ENCODE results near the gene TEDC1.
A peak's percentile ranks its signal among the peaks of the same experiment; 100 is the strongest.

The TEDC1 gene

GRCh38 chr14:105490572-105491365, at the start of gene TEDC1:
TEDC1 (plus strand) TSS chr14:105491246; CDS start chr14:105491376, 130 bp downstream.
- DNase-seq (ENCODE audit: low read depth) = peak; percentile 100

- no peak for DNase-seq (ENCODE audit: low read depth)
Measured at GRCh38 chr14:105442125-105442524, 48.9 kb upstream of the TEDC1 start.

- no peak for DNase-seq (ENCODE audit: low read depth)
Measured at GRCh38 chr14:105442834-105443233, 48.2 kb upstream of the TEDC1 start.

GRCh38 chr14:105444859-105445258, 46.2 kb upstream of the TEDC1 start:
- no peak for DNase-seq (ENCODE audit: low read depth)

- no peak for DNase-seq (ENCODE audit: low read depth)
Measured at GRCh38 chr14:105445290-105445689, 45.8 kb upstream of the TEDC1 start.

GRCh38 chr14:105445901-105446845, 44.9 kb upstream of the TEDC1 start:
- DNase-seq (ENCODE audit: low read depth) = no peak

GRCh38 chr14:105446971-105447370, 44.1 kb upstream of the TEDC1 start:
- DNase-seq (ENCODE audit: low read depth) = no peak

- DNase-seq (ENCODE audit: low read depth) = no peak
Measured at GRCh38 chr14:105447651-105448640, 43.1 kb upstream of the TEDC1 start.

- peak; percentile 18 for DNase-seq (ENCODE audit: low read depth)
Measured at GRCh38 chr14:105448706-105449111, 42.3 kb upstream of the TEDC1 start.

GRCh38 chr14:105449276-105450122, 41.5 kb upstream of the TEDC1 start:
- DNase-seq (ENCODE audit: low read depth) = no peak

- DNase-seq (ENCODE audit: low read depth) = no peak
Measured at GRCh38 chr14:105450123-105450505, 40.9 kb upstream of the TEDC1 start.

GRCh38 chr14:105450864-105451720, 40.0 kb upstream of the TEDC1 start:
- DNase-seq (ENCODE audit: low read depth) = no peak

GRCh38 chr14:105452963-105453362, 38.1 kb upstream of the TEDC1 start:
- no peak for DNase-seq (ENCODE audit: low read depth)

GRCh38 chr14:105453847-105454246, 37.2 kb upstream of the TEDC1 start:
- DNase-seq (ENCODE audit: low read depth) = no peak

- DNase-seq (ENCODE audit: low read depth) = no peak
Measured at GRCh38 chr14:105455086-105455640, 35.9 kb upstream of the TEDC1 start.

- no peak for DNase-seq (ENCODE audit: low read depth)
Measured at GRCh38 chr14:105455766-105456660, 35.0 kb upstream of the TEDC1 start.

- DNase-seq (ENCODE audit: low read depth) = no peak
Measured at GRCh38 chr14:105456736-105457617, 34.1 kb upstream of the TEDC1 start.
